Measurements from ENCODE around the gene SPATA20.

- TF ChIP-seq EZH2phosphoT487 (IDR thresholded peaks at IDR 0.05; ENCODE audit: insufficient read depth, low read depth) (no peak), EZH2 (IDR thresholded peaks at IDR 0.05; ENCODE audit: insufficient read depth, poor library complexity, severe bottlenecking) (no peak)
Observed at GRCh38 chr17:50598487-50598886, 51.5 kb downstream of the SPATA20 start.
